GM21619 (cell line): ENCODE results near the gene HDAC4.

Experiments
- ATAC-seq: cut with Tn5 transposase; IDR thresholded peaks from one replicate; pipeline ENCODE4 v1.9.1; 2021; ENCODE audit not compliant: unreplicated experiment

HDAC4 gene

GRCh38 chr2:239311132-239312040 lies 89.4 kb downstream of the HDAC4 start:
- no peak for ATAC-seq

GRCh38 chr2:239310401-239311061 lies 90.3 kb downstream of the HDAC4 start:
- ATAC-seq: no peak

GRCh38 chr2:239309398-239310245 lies 91.2 kb downstream of the HDAC4 start:
- no peak for ATAC-seq

- ATAC-seq: no peak
These were observed 92.0 kb downstream of the HDAC4 start for GRCh38 chr2:239308661-239309397.

- ATAC-seq: no peak
These were observed 92.8 kb downstream of the HDAC4 start for GRCh38 chr2:239307921-239308613.

- ATAC-seq: no peak
These were observed 93.6 kb downstream of the HDAC4 start for GRCh38 chr2:239307221-239307569.

- ATAC-seq: no peak
These were observed 94.3 kb downstream of the HDAC4 start for GRCh38 chr2:239306274-239307220.

- no peak for ATAC-seq
These were observed 95.0 kb downstream of the HDAC4 start for GRCh38 chr2:239305771-239306170.

GRCh38 chr2:239305222-239305575 lies 95.6 kb downstream of the HDAC4 start:
- no peak for ATAC-seq

GRCh38 chr2:239304533-239305221 lies 96.1 kb downstream of the HDAC4 start:
- no peak for ATAC-seq

- ATAC-seq: peak; percentile 61
These were observed 96.9 kb downstream of the HDAC4 start for GRCh38 chr2:239303711-239304532.

- peak; percentile 53 for ATAC-seq
These were observed 97.8 kb downstream of the HDAC4 start for GRCh38 chr2:239302808-239303557.

GRCh38 chr2:239302083-239302807 lies 98.6 kb downstream of the HDAC4 start:
- no peak for ATAC-seq

- no peak for ATAC-seq
These were observed 99.7 kb downstream of the HDAC4 start for GRCh38 chr2:239300871-239301735.

- no peak for ATAC-seq
These were observed 100.6 kb downstream of the HDAC4 start for GRCh38 chr2:239300242-239300641.
